ENCODE measurements around the gene HOXC6.

DNA sequence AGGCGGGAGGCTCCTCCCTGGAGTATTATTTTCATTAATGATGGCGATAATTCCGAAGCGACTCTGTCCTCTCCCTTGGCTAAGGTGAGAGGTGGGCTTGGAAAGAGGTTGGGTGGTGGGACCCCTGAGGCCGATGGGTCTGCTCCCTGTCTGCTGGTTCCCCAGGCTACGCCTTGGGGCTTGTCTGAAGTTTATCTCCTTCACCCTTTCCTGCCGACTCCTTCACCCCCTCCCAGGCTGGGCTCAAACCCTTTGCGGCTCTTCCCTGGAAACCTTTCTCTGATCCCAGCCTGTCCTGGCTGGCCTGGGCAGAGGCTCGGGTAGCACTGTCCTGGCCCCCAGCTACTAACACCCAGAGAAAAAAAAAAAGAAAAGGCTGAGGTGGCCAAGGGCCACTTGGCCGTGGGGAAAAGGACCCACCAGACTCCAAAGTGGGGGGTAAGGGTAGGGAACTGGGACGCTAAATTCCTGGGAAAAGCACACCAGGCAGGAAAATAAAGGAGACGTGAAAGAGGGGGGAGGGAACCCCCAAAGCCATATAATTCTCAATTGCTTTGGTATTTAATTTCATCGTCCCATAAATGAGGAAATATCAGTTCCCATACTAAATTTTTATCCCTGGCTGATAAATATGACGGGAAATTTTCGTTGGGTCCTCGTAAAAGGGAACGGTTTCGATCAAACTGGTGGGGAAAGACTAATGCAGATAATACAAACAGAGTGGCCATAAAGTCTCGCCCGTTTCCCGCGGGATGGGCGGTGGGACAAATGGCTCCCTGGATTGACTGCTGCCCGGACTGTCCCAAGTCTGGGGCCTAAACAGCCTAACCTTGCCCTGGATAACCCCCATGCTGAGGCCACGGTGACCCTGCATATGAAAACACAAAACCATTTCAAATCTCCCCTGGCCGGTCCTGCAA is 45.3 kb upstream of the HOXC6 start:
- TF ChIP-seq, protein P1, sequence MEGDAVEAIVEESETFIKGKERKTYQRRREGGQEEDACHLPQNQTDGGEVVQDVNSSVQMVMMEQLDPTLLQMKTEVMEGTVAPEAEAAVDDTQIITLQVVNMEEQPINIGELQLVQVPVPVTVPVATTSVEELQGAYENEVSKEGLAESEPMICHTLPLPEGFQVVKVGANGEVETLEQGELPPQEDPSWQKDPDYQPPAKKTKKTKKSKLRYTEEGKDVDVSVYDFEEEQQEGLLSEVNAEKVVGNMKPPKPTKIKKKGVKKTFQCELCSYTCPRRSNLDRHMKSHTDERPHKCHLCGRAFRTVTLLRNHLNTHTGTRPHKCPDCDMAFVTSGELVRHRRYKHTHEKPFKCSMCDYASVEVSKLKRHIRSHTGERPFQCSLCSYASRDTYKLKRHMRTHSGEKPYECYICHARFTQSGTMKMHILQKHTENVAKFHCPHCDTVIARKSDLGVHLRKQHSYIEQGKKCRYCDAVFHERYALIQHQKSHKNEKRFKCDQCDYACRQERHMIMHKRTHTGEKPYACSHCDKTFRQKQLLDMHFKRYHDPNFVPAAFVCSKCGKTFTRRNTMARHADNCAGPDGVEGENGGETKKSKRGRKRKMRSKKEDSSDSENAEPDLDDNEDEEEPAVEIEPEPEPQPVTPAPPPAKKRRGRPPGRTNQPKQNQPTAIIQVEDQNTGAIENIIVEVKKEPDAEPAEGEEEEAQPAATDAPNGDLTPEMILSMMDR (IDR thresholded peaks at IDR 0.05) = no peak
- TF ChIP-seq POLR2A (IDR thresholded peaks at IDR 0.05) = no peak

All from heart left ventricle (tissue), 13 donors.